Neuronal stem cell (in vitro differentiated cells): ENCODE measurements around the gene ABCB8.

ENCODE experiments used
- DNase-seq: peaks from one replicate; pipeline ENCODE4 v3.0.0-alpha.2; 2013; ENCODE audit warnings: low spot score
- H2AFZ ChIP-seq: one replicate; pipeline ENCODE4 v1.6.1; 2013; ENCODE audit warnings: mild to moderate bottlenecking, low read length, inconsistent platforms
- H2AK5ac ChIP-seq: 2 replicates; pipeline ENCODE4 v1.6.1; 2013; ENCODE audit warnings: low read depth, mild to moderate bottlenecking, inconsistent platforms, low read length, moderate library complexity, mixed read lengths
- H2BK120ac ChIP-seq: 2 replicates; pipeline ENCODE4 v1.6.1; 2013; ENCODE audit warnings: low read depth, mild to moderate bottlenecking, inconsistent platforms, low read length, moderate library complexity, mixed read lengths
- H2BK12ac ChIP-seq: one replicate; pipeline ENCODE4 v1.6.1; 2013; ENCODE audit warnings: low read length, inconsistent platforms
- H2BK15ac ChIP-seq: 2 replicates; pipeline ENCODE4 v1.6.1; 2013; ENCODE audit warnings: mild to moderate bottlenecking, low read length, inconsistent platforms, mixed read lengths
- H2BK5ac ChIP-seq: one replicate; pipeline ENCODE4 v1.6.1; 2013; ENCODE audit warnings: inconsistent platforms, mild to moderate bottlenecking, low read length, moderate library complexity
- H3K14ac ChIP-seq: one replicate; pipeline ENCODE4 v1.6.1; 2013; ENCODE audit warnings: low read length, inconsistent platforms
- H3K18ac ChIP-seq: 2 replicates; pipeline ENCODE4 v1.6.1; 2013; ENCODE audit warnings: low read length, inconsistent platforms
- H3K23ac ChIP-seq: 2 replicates; pipeline ENCODE4 v1.6.1; 2013; ENCODE audit warnings: low read depth, mild to moderate bottlenecking, mixed read lengths, low read length, inconsistent platforms; ENCODE audit not compliant: poor library complexity
- H3K27ac ChIP-seq: replicated peaks from 3 replicates; pipeline ENCODE4 v1.5.1; 2013; ENCODE audit warnings: low read length, inconsistent platforms
- H3K27me3 ChIP-seq, 3 experiments: 2 replicates each; pipeline ENCODE4 v1.6.1; 2013; ENCODE audit warnings: low read length in 3 of 3, mild to moderate bottlenecking in 2 of 3, inconsistent platforms in 1 of 3, low read depth in 1 of 3, mixed read lengths in 1 of 3, moderate library complexity in 1 of 3; ENCODE audit not compliant: control insufficient read depth in 3 of 3, insufficient read depth in 3 of 3
- H3K36me3 ChIP-seq, 2 donors: replicated peaks in 1 of 2; 2 replicates each; pipeline ENCODE4 v1.6.1; 2013; ENCODE audit warnings: low read length in 2 of 2; ENCODE audit not compliant: control insufficient read depth in 2 of 2, insufficient read depth in 2 of 2
- H3K4ac ChIP-seq: 2 replicates; pipeline ENCODE4 v1.6.1; 2013; ENCODE audit warnings: inconsistent platforms, mild to moderate bottlenecking, low read length, moderate library complexity
- H3K4me1 ChIP-seq, 2 donors: 1 replicate in 1 of 2; 2 replicates in 1 of 2; pipeline ENCODE4 v1.6.1; 2013; ENCODE audit warnings: low read length in 2 of 2, low read depth in 1 of 2; ENCODE audit not compliant: control insufficient read depth in 2 of 2, insufficient read depth in 1 of 2
- H3K4me2 ChIP-seq: one replicate; pipeline ENCODE4 v1.6.1; 2013; ENCODE audit warnings: mild to moderate bottlenecking, low read length, inconsistent platforms; ENCODE audit not compliant: insufficient read depth, poor library complexity, severe bottlenecking
- H3K4me3 ChIP-seq, 2 donors: 2 replicates each; pipeline ENCODE4 v1.5.1; 2013; ENCODE audit warnings: low read length in 2 of 2, mild to moderate bottlenecking in 2 of 2, inconsistent platforms in 1 of 2, moderate library complexity in 1 of 2
- H3K79me1 ChIP-seq: one replicate; pipeline ENCODE4 v1.6.1; 2013; ENCODE audit warnings: low read depth, mild to moderate bottlenecking, inconsistent platforms, low read length, moderate library complexity
- H3K9ac ChIP-seq: one replicate; pipeline ENCODE4 v1.6.1; 2013; ENCODE audit warnings: mild to moderate bottlenecking, low read depth, low read length, inconsistent platforms; ENCODE audit not compliant: poor library complexity
- H3K9me3 ChIP-seq, 2 donors: replicated peaks in 1 of 2; 2 replicates each; pipeline versions ENCODE3 to v1.6.1; 2013; ENCODE audit warnings: low read length in 2 of 2, mild to moderate bottlenecking in 2 of 2, inconsistent platforms in 1 of 2, low read depth in 1 of 2, mixed read lengths in 1 of 2, moderate library complexity in 1 of 2; ENCODE audit not compliant: control insufficient read depth in 2 of 2, insufficient read depth in 1 of 2
- H4K8ac ChIP-seq: one replicate; pipeline ENCODE4 v1.6.1; 2013; ENCODE audit warnings: low read depth, mild to moderate bottlenecking, inconsistent platforms, low read length, moderate library complexity
- H4K91ac ChIP-seq: one replicate; pipeline ENCODE4 v1.6.1; 2013; ENCODE audit warnings: low read length, low read depth, mild to moderate bottlenecking, inconsistent platforms; ENCODE audit not compliant: poor library complexity
- WGBS, 2 donors: extraction: QIAGEN DNeasy Blood & Tissue Kit; methylation state at CpG; one replicate each; pipeline ENCODE4 v1.1.7; 2013; ENCODE audit warnings: missing lambda C conversion rate in 2 of 2, mixed read lengths in 1 of 2; ENCODE audit not compliant: insufficient read length in 2 of 2, insufficient replicate concordance in 1 of 2; ENCODE audit errors: extremely low coverage in 2 of 2; 5-methylcytosine and 5-hydroxymethylcytosine counted together

Gene ABCB8

GRCh38 chr7:151032936-151033863 is 5.0 kb downstream of the ABCB8 start:
- Histone ChIP-seq H2BK15ac (no peak overlapping the region), H4K91ac (no peak overlapping the region), H3K23ac (peak overlapping the region; percentile 29), H2AK5ac (no peak overlapping the region), H2BK12ac (no peak overlapping the region), H3K14ac (no peak overlapping the region), H3K27me3 (no peaks in the 10 kb centered on the region), H3K18ac (no peak overlapping the region), H3K4me1 (peaks cover 0 to 4% of the 10 kb centered on the region in 2 donors), H3K27ac (no peak overlapping the region), H3K4me2 (no peak overlapping the region), H3K9me3 (no peaks in the 10 kb centered on the region), H2BK120ac (no peak overlapping the region), H3K79me1 (no peaks in the 10 kb centered on the region), H3K36me3 (peaks cover 12 to 41% of the 10 kb centered on the region in 2 donors), H2BK5ac (no peak overlapping the region), H3K4me3 (no peak overlapping the region), H2AFZ (no peak overlapping the region), H3K9ac (peak overlapping the region; percentile 24), H3K4ac (no peak overlapping the region), H4K8ac (no peak overlapping the region)
- no peak for DNase-seq
- no CpG with 5 or more reads among the region's 17 CpGs for WGBS, 2 donors

- H2BK120ac ChIP-seq: no peak overlapping the region
- no peaks in the 10 kb centered on the region for H3K79me1 ChIP-seq
- H3K4ac ChIP-seq: no peak overlapping the region
- peak overlapping the region; percentile 30 for H3K9ac ChIP-seq
- H3K36me3 ChIP-seq: peaks cover 13 to 41% of the 10 kb centered on the region in 2 donors
- H2BK15ac ChIP-seq: no peak overlapping the region
- H3K4me1 ChIP-seq: peaks cover 3% of the 10 kb centered on the region in 2 donors
- no peak for DNase-seq
- no peak overlapping the region for H2BK5ac ChIP-seq
- H3K18ac ChIP-seq: no peak overlapping the region
- H3K14ac ChIP-seq: no peak overlapping the region
- H3K4me2 ChIP-seq: no peak overlapping the region
- H2AK5ac ChIP-seq: no peak overlapping the region
- no peaks in the 10 kb centered on the region for H3K9me3 ChIP-seq
- no peak overlapping the region for H3K4me3 ChIP-seq
- no peak overlapping the region for H4K91ac ChIP-seq
- no peak overlapping the region for H4K8ac ChIP-seq
- H2AFZ ChIP-seq: no peak overlapping the region
- H3K23ac ChIP-seq: no peak overlapping the region
- WGBS, 2 donors: no CpG with 5 or more reads among the region's 5 CpGs
- H3K27ac ChIP-seq: no peak overlapping the region
- H2BK12ac ChIP-seq: no peak overlapping the region
- no peaks in the 10 kb centered on the region for H3K27me3 ChIP-seq
Measured at GRCh38 chr7:151033864-151034249, 5.6 kb downstream of the ABCB8 start.

- H3K14ac ChIP-seq: no peak overlapping the region
- H3K4me3 ChIP-seq: no peak overlapping the region
- H4K91ac ChIP-seq: no peak overlapping the region
- WGBS, 2 donors: no CpG with 5 or more reads among the region's 21 CpGs
- no peak overlapping the region for H2BK12ac ChIP-seq
- no peak overlapping the region for H2AK5ac ChIP-seq
- H3K27me3 ChIP-seq: no peaks in the 10 kb centered on the region
- H3K4ac ChIP-seq: no peak overlapping the region
- no peaks in the 10 kb centered on the region for H3K79me1 ChIP-seq
- H3K18ac ChIP-seq: no peak overlapping the region
- no peak overlapping the region for H2BK5ac ChIP-seq
- H2BK120ac ChIP-seq: no peak overlapping the region
- no peak overlapping the region for H3K27ac ChIP-seq
- no peak overlapping the region for H3K4me2 ChIP-seq
- no peaks in the 10 kb centered on the region for H3K9me3 ChIP-seq
- no peak for DNase-seq
- H3K23ac ChIP-seq: no peak overlapping the region
- peaks cover 13 to 41% of the 10 kb centered on the region in 2 donors for H3K36me3 ChIP-seq
- no peak overlapping the region for H3K9ac ChIP-seq
- no peak overlapping the region for H2AFZ ChIP-seq
- H2BK15ac ChIP-seq: no peak overlapping the region
- H3K4me1 ChIP-seq: peaks cover 0 to 9% of the 10 kb centered on the region in 2 donors
- H4K8ac ChIP-seq: no peak overlapping the region
Measured at GRCh38 chr7:151034312-151035025, 6.2 kb downstream of the ABCB8 start.
